Skeletal muscle satellite cell (primary cell): ENCODE measurements around the gene TAF4.
"Not testable (repeated sequence)": the region's sequence is repeated elsewhere in the genome, so short reads cannot be mapped to it uniquely, and the experiment has no call there.

Experiments used
- H3K27me3 ChIP-seq: 2 replicates; pipeline ENCODE4 v1.7.0; 2013; ENCODE audit warnings: low read length; ENCODE audit not compliant: control insufficient read depth, insufficient read depth
- H3K36me3 ChIP-seq: 2 replicates; pipeline ENCODE4 v1.7.0; 2013; ENCODE audit warnings: mild to moderate bottlenecking, control low read depth, low read length; ENCODE audit not compliant: insufficient read depth
- H3K4me1 ChIP-seq: 2 replicates; pipeline ENCODE4 v1.7.0; 2013; ENCODE audit warnings: low read length; ENCODE audit not compliant: control insufficient read depth, insufficient read depth
- H3K4me2 ChIP-seq: 2 replicates; pipeline ENCODE4 v1.7.0; 2013; ENCODE audit warnings: mild to moderate bottlenecking, low read length
- H3K4me3 ChIP-seq: 2 replicates; pipeline ENCODE4 v1.7.0; 2013; ENCODE audit warnings: low read length
- H3K9ac ChIP-seq: 2 replicates; pipeline ENCODE4 v1.7.0; 2013; ENCODE audit warnings: mild to moderate bottlenecking, low read depth, low read length, moderate library complexity
- H3K9me3 ChIP-seq: replicated peaks from 2 replicates; pipeline ENCODE4 v1.7.0; 2013; ENCODE audit warnings: mild to moderate bottlenecking, control low read depth, low read length

The TAF4 gene

GRCh38 chr20:61977419-61977786, 88.3 kb downstream of the TAF4 start:
- no peak overlapping the region for H3K4me2 ChIP-seq
- H3K36me3 ChIP-seq = peaks cover 10% of the 10 kb centered on the region
- H3K4me1 ChIP-seq = no peaks in the 10 kb centered on the region

GRCh38 chr20:61976644-61977418, 88.8 kb downstream of the TAF4 start:
- Histone ChIP-seq H3K4me1 (no peaks in the 10 kb centered on the region), H3K9ac (no peak overlapping the region), H3K4me2 (no peak overlapping the region), H3K27me3 (no peaks in the 10 kb centered on the region), H3K9me3 (no peaks in the 10 kb centered on the region), H3K4me3 (no peak overlapping the region), H3K36me3 (peaks cover 10% of the 10 kb centered on the region)

More at GRCh38 chr20:61977419-61977786, 88.3 kb downstream of the TAF4 start:
- H3K27me3 ChIP-seq = no peaks in the 10 kb centered on the region
- H3K9ac ChIP-seq = no peak overlapping the region
- no peak overlapping the region for H3K4me3 ChIP-seq
- H3K9me3 ChIP-seq = no peaks in the 10 kb centered on the region

DNA sequence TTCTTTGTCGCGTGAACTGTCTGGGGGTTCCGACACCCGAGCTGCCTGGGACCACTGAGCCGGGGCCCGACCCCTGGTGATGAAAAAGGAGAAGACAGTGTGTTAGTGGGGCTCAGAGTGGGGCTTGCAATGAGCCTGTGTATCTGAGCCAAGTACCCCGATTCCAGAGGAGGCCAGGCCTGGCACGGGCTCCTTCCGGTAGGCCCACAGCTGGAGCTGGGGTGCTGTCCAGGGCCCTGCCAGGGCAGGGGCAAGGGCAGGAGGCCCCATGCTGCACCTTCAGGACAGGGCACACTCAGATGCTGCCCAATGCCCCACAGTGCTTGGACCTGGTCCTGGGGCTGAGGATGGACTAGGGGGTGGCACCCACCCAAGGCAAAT, 89.4 kb downstream of the TAF4 start:
- H3K4me2 ChIP-seq = no peak overlapping the region
- H3K4me1 ChIP-seq = no peaks in the 10 kb centered on the region
- H3K27me3 ChIP-seq = no peaks in the 10 kb centered on the region
- H3K9me3 ChIP-seq = no peaks in the 10 kb centered on the region
- H3K36me3 ChIP-seq = peaks cover 10% of the 10 kb centered on the region
- H3K9ac ChIP-seq = no peak overlapping the region
- H3K4me3 ChIP-seq = no peak overlapping the region

- no peaks in the 10 kb centered on the region for H3K9me3 ChIP-seq
- no peaks in the 10 kb centered on the region for H3K4me1 ChIP-seq
- H3K27me3 ChIP-seq = no peaks in the 10 kb centered on the region
- H3K9ac ChIP-seq = no peak overlapping the region
- H3K4me3 ChIP-seq = no peak overlapping the region
- no peak overlapping the region for H3K4me2 ChIP-seq
- peaks cover 10% of the 10 kb centered on the region for H3K36me3 ChIP-seq
Measured at GRCh38 chr20:61975407-61976129, 90.1 kb downstream of the TAF4 start.

GRCh38 chr20:61974357-61974665, 91.4 kb downstream of the TAF4 start:
- no peaks in the 10 kb centered on the region for H3K4me1 ChIP-seq
- H3K36me3 ChIP-seq = peaks cover 10% of the 10 kb centered on the region

GRCh38 chr20:61973515-61974356, 91.9 kb downstream of the TAF4 start:
- no peak overlapping the region for H3K9ac ChIP-seq
- no peaks in the 10 kb centered on the region for H3K9me3 ChIP-seq
- H3K4me2 ChIP-seq = no peak overlapping the region
- H3K4me1 ChIP-seq = no peaks in the 10 kb centered on the region
- H3K4me3 ChIP-seq = no peak overlapping the region
- no peaks in the 10 kb centered on the region for H3K27me3 ChIP-seq
- H3K36me3 ChIP-seq = peaks cover 10% of the 10 kb centered on the region

More at GRCh38 chr20:61974357-61974665, 91.4 kb downstream of the TAF4 start:
- Histone ChIP-seq H3K27me3 (no peaks in the 10 kb centered on the region), H3K4me3 (no peak overlapping the region), H3K4me2 (no peak overlapping the region), H3K9ac (no peak overlapping the region), H3K9me3 (no peaks in the 10 kb centered on the region)

- Histone ChIP-seq H3K9ac (no peak overlapping the region), H3K27me3 (no peaks in the 10 kb centered on the region), H3K36me3 (peaks cover 10% of the 10 kb centered on the region), H3K4me3 (no peak overlapping the region), H3K9me3 (no peaks in the 10 kb centered on the region), H3K4me2 (no peak overlapping the region), H3K4me1 (no peaks in the 10 kb centered on the region)
Measured at GRCh38 chr20:61972636-61973508, 92.8 kb downstream of the TAF4 start.

- not testable (repeated sequence) for H3K4me2 ChIP-seq, H3K27me3 ChIP-seq, H3K4me1 ChIP-seq, H3K9ac ChIP-seq, H3K4me3 ChIP-seq, H3K36me3 ChIP-seq, H3K9me3 ChIP-seq
Measured at GRCh38 chr20:61971595-61971994, 94.1 kb downstream of the TAF4 start.

DNA sequence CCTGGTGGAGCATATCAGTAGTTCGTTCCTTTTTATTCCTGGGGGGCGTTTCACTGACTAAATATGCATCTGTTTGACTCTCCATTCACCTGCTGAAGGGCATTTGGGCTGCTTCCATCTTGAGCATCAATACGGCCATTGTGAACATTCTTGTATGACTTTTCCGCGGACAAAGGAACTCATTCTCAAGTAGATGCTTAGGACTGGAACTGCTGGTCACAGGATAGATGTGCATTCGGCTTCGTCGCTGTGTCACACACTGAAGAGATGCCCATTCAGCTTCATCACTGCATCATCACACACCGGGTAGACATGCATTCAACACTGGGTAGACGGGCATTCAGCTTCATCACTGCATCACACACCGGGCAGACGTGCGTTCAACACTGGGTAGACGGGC, 95.3 kb downstream of the TAF4 start:
- Histone ChIP-seq H3K36me3 (peaks cover 8% of the 10 kb centered on the region), H3K27me3 (peaks cover 14% of the 10 kb centered on the region), H3K9me3 (no peaks in the 10 kb centered on the region), H3K4me1 (no peaks in the 10 kb centered on the region), H3K4me3 (no peak overlapping the region), H3K9ac (no peak overlapping the region), H3K4me2 (no peak overlapping the region)

- Histone ChIP-seq H3K36me3 (peaks cover 8% of the 10 kb centered on the region), H3K9me3 (no peaks in the 10 kb centered on the region), H3K9ac (no peak overlapping the region), H3K4me3 (no peak overlapping the region), H3K4me2 (no peak overlapping the region), H3K4me1 (no peaks in the 10 kb centered on the region), H3K27me3 (peaks cover 20% of the 10 kb centered on the region)
Measured at GRCh38 chr20:61969806-61970205, 95.9 kb downstream of the TAF4 start.

GRCh38 chr20:61968932-61969331, 96.7 kb downstream of the TAF4 start:
- H3K9ac ChIP-seq = no peak overlapping the region
- H3K4me3 ChIP-seq = no peak overlapping the region
- H3K4me1 ChIP-seq = no peaks in the 10 kb centered on the region
- H3K36me3 ChIP-seq = peaks cover 8% of the 10 kb centered on the region
- H3K27me3 ChIP-seq = peaks cover 27% of the 10 kb centered on the region
- no peaks in the 10 kb centered on the region for H3K9me3 ChIP-seq
- H3K4me2 ChIP-seq = no peak overlapping the region
